DMS153 treated with DMSO at 0.1 percent for 48 hours (cell line): ENCODE measurements around the gene VTI1A.

Source experiments
- DNase-seq: peaks from one replicate; lab custom pipeline; 2025; ENCODE audit not compliant: unreplicated experiment; lab: John Stamatoyannopoulos, UW

VTI1A gene

GRCh38 chr10:112634096-112634830 lies 187.2 kb downstream of the VTI1A start:
- DNase-seq, result no peak

GRCh38 chr10:112637901-112638300 lies 190.9 kb downstream of the VTI1A start:
- no peak for DNase-seq

GRCh38 chr10:112639298-112639697 lies 192.3 kb downstream of the VTI1A start:
- DNase-seq, result no peak

- DNase-seq, result no peak
Measured at GRCh38 chr10:112640638-112641037, 193.6 kb downstream of the VTI1A start.

GRCh38 chr10:112643600-112644264 lies 196.7 kb downstream of the VTI1A start:
- DNase-seq, result no peak

GRCh38 chr10:112644265-112644645 lies 197.2 kb downstream of the VTI1A start:
- DNase-seq, result no peak

- no peak for DNase-seq
Measured at GRCh38 chr10:112649006-112649821, 202.2 kb downstream of the VTI1A start.

- no peak for DNase-seq
Measured at GRCh38 chr10:112649822-112650152, 202.8 kb downstream of the VTI1A start.

- DNase-seq, result no peak
Measured at GRCh38 chr10:112650588-112651030, 203.6 kb downstream of the VTI1A start.

GRCh38 chr10:112653215-112653614 lies 206.2 kb downstream of the VTI1A start:
- no peak for DNase-seq

GRCh38 chr10:112653851-112654250 lies 206.8 kb downstream of the VTI1A start:
- no peak for DNase-seq

GRCh38 chr10:112654794-112655193 lies 207.8 kb downstream of the VTI1A start:
- DNase-seq, result no peak

GRCh38 chr10:112655722-112656121 lies 208.7 kb downstream of the VTI1A start:
- no peak for DNase-seq

- DNase-seq, result no peak
Measured at GRCh38 chr10:112658465-112658864, 211.4 kb downstream of the VTI1A start.

GRCh38 chr10:112658900-112659638 lies 212.1 kb downstream of the VTI1A start:
- no peak for DNase-seq

- DNase-seq, result no peak
Measured at GRCh38 chr10:112663234-112664125, 216.5 kb downstream of the VTI1A start.

GRCh38 chr10:112666094-112666493 lies 219.1 kb downstream of the VTI1A start:
- DNase-seq, result no peak

GRCh38 chr10:112669989-112670388 lies 223.0 kb downstream of the VTI1A start:
- DNase-seq, result no peak

GRCh38 chr10:112671743-112672142 lies 224.7 kb downstream of the VTI1A start:
- no peak for DNase-seq

- DNase-seq, result no peak
Measured at GRCh38 chr10:112672706-112673105, 225.7 kb downstream of the VTI1A start.
